ENCODE results near the gene CCDC122.

The CCDC122 gene

DNA sequence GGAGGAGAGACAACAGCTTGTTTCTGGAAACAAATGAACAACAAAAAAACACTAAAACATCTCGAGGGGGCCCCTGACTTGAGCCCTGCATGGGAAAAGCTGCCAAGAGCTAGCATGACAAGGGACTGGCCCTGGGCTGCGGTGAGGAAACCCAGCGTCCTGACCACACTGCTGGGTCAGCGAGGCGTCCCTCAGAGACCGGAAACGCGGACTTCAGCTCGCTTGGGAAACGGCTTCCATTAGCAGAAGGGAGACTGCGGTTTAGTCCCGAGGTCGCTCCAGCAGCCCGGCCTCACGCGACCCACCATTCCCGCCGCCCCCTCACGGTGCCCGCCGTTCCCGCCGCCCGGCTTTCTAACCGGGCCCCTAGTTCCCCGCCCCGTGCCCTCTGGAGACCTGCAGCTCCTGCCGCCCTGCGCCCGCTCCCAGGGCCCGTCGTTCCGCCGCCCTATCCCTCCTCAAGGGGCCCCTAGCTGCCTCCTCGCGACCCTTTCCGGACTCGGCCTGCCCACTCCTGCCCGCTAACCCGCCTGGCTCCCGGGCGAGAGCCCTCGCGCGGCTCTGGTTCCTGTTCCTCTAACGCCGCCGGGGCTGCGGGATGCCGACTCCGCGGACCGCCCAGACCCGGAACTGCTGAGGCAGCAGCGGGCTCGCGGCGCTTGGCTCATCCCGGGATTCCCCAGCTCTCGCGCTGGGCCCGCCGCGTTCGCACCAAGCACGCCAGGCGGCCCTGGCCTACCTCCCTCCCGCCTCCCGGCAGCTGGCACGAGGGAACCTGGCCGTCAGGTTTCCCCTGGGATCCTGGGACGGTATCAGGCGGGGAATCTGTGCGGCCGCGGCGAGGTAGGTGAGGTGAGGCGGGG is at the start of gene CCDC122:
CCDC122 (minus strand) TSS at position 849 of the 863 bp plus-strand sequence. CDS start 10,364 bp downstream, outside the sequence.
- peak; percentile 63 for DNase-seq (ENCODE audit: low spot score)

DNA sequence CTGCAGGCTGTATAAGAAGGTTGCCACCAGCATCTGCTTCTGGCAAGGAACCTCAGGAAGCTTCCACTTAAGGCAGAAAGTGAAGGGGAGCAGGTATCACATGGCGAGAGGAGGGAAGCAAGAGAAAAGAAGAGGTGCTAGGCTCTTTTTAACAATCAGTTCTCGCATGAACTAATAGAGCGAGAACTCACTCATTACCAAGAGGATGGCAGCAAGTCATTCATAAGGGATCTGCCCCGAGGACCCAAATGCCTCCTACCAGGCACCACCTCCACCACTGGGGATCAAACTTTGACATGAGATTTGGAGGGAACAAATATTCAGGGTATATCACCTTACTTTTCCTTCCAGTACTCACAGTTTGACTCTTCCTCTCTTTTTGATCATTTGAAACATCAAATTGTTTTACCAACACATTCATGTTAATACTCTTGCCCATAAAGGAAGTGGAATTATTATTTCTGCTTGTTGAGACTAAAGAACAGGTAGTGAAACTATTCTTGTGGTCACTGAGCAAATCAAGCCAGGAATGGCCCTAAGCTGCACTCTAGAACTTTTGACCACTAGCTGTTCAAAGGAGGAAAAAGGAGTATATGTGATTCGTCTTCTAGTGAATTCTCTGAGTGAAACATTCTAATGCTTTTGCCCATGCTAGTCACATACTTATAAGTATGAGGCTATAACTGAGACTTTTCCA is 45.2 kb upstream of the CCDC122 start:
- DNase-seq (ENCODE audit: low spot score): no peak

DNA sequence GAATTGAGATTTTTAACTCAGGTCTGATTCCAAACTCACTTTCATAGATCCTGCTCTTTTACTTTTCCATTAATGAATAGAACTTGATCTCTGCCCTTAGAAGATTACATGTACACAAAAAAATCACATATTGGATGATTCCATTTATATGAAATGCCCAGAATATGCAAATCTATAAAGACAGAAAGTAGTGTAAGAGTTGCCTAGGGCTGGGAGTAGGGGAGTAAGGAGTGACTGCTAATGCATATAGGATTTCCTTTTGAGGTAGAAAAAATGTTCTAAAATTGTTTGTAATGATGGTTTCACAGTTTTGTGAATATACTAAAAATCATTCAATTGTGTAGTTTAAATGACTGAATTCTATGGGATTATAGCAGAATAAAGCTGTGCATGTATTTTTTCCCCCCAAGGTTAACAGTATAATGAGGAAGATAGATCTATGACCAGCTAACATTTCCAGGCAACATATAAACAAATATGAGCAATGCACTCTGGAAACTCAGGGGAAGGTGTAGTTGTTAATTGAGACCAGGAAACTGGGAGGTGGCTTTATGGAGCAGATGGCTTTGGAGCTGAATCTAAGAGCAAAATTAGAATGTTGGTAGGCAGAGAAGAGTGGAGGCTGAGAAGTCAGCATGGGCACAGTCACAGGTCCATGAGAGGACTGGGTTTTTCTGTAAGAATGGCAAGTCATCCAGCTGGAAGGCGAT is 41.6 kb upstream of the CCDC122 start:
- no peak for DNase-seq (ENCODE audit: low spot score)

DNA sequence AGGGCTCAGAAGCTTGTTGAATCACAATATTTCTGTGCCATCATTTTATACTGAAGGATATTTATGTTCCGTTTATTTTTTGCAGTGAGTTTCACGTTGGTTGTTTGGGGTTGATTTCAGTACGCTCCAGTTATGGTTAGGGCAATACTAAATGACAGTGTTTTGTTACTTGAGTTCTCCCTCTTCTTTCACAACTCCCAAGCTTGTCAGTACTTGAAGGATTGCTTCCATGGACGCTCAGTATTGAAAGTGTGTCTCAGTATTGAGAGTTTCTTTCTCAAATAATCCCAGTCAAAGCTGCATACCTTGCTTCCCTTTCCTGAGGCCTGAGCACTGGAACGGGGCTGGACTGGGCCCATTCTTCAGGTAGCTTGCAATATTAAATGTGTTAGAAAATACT is 39.1 kb upstream of the CCDC122 start:
- DNase-seq (ENCODE audit: low spot score): no peak

DNA sequence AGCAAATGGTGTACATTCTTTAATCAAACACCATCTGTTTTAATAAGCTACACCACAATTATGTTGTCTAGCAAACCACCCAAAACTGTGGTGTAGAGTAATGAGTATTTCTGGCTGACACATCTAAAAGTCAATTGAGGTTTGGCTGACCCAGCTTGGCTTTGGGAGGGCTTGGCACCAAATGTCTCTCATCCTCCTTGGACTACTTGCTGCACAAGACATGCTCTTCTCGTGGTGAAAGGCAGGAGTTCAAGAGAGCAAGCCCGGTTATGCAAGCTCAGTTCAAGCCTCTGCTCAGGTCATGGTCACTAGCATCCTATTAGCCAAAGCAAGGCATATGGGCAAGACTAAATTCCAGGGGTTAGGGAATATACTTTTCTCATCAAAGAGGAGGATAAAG is 37.3 kb upstream of the CCDC122 start:
- DNase-seq (ENCODE audit: low spot score): no peak

DNA sequence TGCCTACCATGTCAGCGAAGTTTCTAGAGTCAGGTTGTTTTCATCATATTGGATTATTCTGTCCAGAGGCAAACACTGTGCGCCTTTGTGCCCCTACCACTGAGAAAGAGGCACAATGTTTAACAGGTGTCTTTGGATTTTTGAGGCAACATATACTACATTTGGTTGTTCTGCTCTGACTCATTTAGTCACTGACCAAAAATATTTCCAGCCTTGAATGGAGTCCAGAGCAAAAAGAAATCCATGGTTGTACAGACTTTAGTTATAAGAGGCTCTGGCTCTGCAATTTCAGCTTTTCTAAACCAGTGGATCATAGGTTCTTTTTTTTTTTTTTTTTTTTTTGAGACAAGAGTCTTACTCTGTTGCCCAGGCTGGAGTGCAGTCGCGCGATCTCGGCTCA is 35.9 kb upstream of the CCDC122 start:
- DNase-seq (ENCODE audit: low spot score): no peak

DNA sequence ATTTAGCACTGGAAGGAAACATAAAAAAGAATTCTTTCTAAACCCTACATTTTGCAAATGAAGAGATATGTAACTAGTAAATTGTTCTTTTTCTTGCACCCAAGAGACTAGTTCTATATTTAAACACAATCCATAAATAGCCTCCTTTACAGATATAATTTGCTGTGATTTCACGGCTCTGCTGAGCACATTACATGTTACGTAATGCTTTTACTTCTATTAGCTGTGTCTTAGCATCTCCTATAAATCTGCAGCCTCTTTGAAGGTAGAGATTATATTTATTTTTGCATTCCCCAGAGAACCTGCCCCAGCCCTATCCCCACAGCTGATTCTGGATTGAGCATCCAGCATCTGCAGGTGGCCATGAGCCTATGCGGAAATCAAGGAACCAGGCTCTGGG is 32.3 kb upstream of the CCDC122 start:
- no peak for DNase-seq (ENCODE audit: low spot score)

DNA sequence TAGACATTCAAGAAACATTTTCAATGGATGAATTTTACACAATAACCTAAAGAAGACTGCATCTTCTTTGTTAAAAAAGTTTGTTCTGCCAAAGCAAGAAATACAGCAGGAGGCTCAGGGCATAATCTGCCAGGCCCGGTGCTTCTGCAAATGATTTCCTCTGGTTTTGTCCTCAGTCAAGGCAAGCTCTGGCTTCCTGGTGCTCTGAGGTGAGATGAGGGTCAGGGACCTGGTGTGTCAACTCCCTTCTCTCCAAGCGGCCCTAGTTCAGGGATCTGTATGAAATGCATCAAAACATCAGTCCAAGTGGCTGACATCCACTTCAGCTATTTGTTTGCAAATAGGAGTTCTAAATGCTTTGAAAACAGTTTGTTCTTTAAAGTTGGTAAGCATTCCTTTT is 31.7 kb upstream of the CCDC122 start:
- DNase-seq (ENCODE audit: low spot score): no peak

DNA sequence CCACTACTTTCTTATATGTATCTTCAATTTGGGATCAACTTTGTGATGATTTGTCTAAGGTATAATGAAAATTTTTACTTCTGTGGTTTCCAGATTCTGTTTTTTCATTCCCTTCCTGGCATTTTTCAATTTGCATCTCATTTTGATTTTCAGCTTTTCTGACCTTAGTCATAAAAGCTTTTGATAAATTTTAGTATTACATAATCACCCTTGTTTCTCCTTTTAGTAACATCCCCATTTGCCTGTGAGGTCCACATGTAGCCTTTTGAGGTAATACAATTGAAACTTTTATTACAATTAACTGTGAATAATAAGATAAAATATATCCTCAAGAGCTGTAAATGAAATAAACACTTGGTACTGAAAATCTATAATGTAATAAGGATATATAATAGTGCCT is 31.3 kb upstream of the CCDC122 start:
- DNase-seq (ENCODE audit: low spot score): no peak

DNA sequence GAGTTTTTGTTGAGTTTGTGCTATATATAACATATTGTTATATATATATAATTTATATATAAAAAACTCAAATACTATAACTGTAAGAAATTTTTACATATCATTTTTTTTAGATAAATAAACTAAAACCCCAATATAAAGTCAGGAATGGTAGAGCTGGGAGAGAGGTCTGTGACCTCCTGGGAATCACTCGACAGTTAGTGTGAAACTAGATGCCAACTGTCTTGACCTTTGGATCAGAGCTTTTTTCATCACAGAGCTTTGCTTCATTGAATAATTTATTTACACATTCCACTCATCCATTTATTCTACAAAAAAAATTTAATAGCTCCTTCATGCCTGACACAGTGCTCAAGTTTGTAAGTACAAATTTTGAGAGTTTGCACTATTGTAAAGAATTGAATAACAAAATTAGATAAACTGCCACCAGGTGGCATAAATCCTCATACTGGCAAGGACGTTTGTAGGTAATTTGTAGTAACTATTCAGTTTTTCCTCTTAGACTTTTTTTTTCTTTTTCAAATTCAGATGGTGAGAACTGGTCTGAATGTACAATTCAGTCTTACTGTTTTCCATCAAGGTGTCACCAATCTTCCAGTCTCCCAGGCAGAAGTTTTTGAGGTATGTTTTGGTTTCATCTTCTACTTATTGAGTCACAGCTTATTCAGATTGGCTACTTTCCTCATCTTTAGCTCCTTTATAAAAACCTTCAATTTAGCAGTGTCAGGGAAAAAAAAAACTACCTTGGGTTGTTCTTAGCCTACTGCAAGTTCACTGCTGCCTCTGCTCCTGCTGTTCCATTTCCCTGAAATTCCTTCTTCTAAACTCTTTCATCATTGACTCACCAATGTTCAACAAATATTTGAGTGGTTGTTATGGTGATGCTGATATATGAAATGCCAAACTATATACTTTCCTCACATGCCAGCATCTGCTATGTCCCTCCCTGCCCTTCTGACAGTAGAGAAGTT is 28.9 kb upstream of the CCDC122 start:
- DNase-seq (ENCODE audit: low spot score): peak; percentile 52

DNA sequence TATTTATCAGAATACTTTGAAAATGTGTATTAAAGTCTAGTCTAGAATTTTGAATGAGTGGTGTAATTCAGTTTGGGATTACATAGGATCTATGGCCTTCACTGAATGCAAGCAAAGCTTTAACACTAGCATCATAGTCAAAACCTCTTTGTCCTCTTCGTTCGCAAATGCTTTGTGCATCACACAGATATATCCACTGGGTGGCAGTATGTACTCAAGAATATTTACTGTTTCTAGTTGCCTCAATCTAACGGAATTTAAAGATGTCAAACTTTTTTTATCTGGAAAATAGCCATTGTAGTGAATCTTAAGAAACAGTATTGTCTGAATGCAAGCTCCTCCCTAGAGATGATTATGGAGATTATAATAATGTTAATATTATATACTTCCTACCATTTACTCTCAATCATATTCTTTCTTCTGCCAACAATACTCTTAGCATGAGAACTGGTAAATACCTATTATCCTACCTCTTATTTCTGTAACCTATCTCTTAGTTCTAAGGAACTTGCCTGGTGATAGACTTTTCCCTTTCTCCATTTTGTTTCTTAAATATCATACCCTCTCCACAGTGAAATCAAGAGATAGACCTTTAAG is 26.0 kb upstream of the CCDC122 start:
- DNase-seq (ENCODE audit: low spot score): peak; percentile 67

DNA sequence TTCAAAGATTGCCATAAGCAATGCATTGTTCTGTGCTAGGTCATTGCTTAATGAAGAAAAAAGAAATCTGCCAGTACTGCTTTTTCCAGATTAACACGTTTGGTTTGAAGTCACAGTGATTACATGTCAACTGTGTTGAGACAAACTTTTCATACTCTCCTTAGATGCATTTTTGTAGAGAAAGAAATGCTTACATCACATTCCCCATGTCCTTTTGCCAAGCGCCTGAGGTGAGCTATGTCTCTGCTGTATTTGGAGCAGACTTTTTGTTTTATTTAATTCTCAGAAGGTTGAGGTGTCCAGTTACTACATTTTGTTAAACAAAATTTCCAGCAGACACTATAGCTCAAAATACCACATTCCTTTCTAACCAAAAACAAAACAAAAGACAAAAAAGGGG is 16.4 kb upstream of the CCDC122 start:
- DNase-seq (ENCODE audit: low spot score): no peak

DNA sequence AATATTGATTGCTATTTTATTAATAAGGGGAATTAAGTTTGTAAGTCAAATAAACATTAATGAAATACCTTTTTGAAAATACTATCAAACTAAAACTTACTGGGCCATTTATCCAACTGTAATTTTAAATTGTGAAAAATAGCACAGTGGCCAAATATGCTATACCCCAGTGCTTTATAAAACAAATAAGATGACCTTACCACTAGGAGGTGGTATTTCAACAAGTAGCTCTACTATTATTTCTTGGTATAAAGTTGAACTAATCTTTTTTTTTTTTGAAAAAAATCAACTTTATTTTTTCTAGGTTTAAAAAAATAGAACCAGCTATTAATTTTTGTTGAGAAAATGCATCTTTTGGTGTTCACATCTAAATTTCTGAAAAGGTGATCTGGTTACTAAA is 14.9 kb upstream of the CCDC122 start:
- no peak for DNase-seq (ENCODE audit: low spot score)

DNA sequence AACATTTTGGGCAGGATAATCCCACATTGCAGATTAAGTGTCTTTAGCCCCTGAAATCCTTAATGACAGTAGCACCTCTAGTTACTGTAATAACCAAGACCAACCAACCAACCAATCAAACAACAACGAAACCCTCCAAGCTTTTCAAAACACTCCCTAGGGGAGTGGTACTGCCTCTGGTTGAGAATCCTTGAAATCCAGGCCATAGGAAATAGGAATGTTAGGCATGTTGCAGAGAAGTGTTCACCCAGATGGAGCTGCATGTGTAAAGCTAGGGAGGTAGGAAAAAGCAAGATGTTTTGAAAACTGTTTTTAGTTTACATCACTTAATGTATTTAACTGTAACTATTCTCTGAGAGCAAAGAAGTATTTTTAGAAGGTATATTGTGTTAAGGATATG is 4.7 kb upstream of the CCDC122 start:
- DNase-seq (ENCODE audit: low spot score): no peak

DNA sequence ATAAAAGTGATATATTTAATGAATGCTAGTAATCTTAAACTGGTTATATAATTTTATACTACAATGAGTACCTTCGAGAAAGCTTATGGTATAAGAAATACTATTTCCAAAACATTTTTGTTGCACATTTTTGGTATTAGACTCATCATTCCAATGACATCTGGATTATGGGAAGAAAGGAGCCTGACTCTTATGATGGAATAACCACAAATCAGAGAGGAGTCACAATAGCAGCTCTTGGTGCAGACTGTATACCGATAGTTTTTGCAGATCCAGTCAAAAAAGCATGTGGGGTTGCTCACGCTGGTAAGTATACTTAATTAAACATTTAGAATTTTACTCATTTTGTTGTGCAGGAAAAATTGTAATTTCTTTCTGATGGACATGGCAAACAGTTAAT is 4.1 kb upstream of the CCDC122 start:
- no peak for DNase-seq (ENCODE audit: low spot score)

DNA sequence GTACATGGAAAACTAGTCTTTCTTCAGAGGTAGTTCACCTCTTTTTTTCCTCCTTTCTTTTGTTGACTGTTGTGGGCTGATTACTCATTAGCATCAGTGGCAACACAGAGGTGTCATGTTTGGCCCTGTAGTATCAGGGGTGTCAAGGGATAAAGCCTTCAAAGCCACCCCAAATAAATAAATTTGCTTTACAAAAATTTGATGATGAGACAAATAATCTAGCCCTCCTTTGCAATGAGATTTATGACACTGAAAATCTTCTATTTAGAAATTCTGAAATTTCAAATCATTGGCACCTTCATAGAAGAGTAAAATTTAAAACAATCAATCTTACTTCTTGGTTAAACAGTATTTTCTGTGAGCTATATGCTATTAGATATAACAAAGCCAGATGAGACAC is 2.0 kb upstream of the CCDC122 start:
- no peak for DNase-seq (ENCODE audit: low spot score)

DNA sequence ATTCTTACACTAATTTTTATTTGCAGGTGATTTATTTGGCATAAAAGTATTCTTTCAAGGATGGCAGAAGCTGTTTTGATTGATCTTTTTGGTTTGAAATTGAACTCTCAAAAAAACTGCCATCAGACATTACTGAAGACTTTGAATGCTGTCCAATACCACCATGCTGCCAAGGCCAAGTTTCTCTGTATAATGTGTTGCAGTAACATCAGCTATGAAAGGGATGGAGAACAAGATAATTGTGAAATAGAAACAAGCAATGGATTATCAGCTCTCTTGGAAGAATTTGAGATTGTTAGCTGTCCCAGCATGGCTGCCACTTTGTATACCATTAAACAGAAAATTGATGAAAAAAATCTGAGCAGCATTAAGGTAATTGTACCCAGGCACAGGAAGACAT is 1.4 kb upstream of the CCDC122 start:
- DNase-seq (ENCODE audit: low spot score): no peak

DNA sequence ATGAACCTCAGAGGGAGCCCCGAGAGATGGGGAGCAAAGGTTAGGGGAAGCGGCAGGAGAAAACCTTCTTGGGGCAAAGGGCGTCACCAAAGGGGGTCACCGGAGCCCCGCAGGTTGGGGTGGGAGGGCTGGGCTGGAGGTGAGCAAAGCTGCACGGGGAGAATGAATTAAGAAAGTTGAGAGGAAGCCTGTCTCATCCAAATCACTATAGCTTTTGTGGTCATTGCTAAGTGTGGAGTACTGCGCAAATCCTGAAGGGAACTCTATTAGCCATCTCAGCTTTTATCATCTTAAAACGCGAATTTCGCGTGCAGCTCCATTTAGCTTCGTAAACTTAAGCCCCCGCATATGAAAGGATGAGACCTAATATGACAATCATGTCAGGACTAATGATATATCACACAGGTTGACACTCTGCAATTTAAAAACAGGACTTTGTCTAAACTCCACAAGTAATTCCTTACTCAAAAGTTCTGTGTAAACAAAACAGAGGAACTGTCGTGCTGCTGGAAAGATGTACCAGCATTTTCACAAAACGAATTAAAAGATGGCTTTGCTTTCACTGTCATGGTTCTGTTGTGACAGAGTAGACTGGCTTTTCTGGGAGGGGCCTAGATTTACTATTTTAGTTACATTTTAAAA is 795 bp upstream of the CCDC122 start:
- no peak for DNase-seq (ENCODE audit: low spot score)

DNA sequence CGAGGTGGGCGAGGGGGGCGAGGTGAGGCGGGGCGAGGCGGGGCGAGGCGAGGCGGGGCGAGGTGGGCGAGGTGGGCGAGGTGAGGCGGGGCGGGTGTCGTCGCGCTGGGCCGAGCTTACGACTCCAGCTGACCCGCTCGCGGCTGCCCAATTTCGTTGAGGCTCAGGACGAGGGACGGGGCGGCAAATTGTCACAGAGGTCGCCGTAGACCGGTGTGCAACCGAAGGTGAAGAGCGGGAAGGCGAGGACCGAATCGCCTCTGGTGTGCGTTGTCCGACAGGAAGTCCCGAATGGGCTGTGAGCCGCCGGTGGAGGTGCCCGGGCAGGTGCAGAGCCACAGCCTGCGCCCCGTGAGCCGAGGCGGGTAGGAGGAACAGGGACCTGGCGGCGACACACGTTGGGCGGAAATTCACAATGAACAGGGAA is 228 bp upstream of the CCDC122 start, which contains the start of gene LACC1:
LACC1 (plus strand) TSS at position 150 of the 427 bp plus-strand sequence. CDS start 1,082 bp downstream, outside the sequence.
- no peak for DNase-seq (ENCODE audit: low spot score)

DNA sequence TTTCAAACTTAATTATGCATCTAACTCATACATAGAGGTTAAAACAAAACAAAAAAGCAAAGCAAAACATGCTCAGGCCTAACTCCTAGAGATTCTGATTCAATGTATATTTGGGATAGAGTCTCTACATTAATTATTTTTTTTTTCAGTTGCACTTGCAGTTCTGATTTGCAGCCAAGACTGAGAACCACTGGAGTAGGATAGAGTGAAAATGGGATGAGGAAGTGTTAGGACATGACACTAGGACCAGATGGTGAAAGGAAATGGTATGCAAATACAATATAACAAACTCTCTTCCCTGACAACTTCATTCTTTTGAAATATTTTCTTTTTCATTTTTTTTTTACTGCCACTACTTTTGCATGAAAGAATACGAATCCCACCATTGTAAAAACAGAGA is 1.8 kb downstream of the CCDC122 start:
- DNase-seq (ENCODE audit: low spot score): no peak

DNA sequence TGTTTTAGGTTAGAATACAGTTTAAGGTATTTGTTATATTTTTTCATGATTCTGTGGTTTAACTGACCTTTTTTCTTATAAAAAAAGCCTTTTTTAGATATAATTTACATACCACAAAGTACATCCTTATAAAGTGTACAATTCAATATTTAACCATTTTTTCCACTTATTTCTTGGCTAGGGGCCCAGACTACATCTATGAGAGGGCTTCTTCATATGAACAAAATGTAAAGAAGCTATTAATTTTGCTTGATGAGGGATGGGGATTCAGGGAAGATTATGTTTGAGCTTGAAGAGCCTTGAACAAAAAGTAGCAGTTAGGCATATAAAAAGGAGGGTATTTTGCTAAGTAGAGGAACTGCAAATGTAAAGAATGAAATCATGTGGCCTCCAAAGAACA is 2.2 kb downstream of the CCDC122 start:
- no peak for DNase-seq (ENCODE audit: low spot score)

Measured in kidney capillary endothelial cell (primary cell).